SU-DHL-6 (cell line): Measurements from ENCODE around the gene TCEAL4.

Source experiments
- H2AFZ ChIP-seq: fragments of 200-600 bp; sonication (generic); 2 replicates; pipeline ENCODE4 v1.6.1; 2014; ENCODE audit warnings: low read depth, mild to moderate bottlenecking, moderate library complexity, mixed read lengths, antibody characterized with exemption, low read length; ENCODE audit not compliant: severe bottlenecking
- H3F3A ChIP-seq: fragments of 200-600 bp; shearing (Covaris generic); 2 replicates; pipeline ENCODE4 v1.6.0; 2016; ENCODE audit warnings: antibody characterized with exemption, mild to moderate bottlenecking; ENCODE audit not compliant: insufficient read depth
- H3K27ac ChIP-seq: fragments of 200-600 bp; sonication (generic); 2 replicates; pipeline ENCODE4 v1.5.1; 2016; ENCODE audit warnings: low read depth, mild to moderate bottlenecking, low read length, moderate library complexity, mixed read lengths
- H3K27me3 ChIP-seq: fragments of 200-600 bp; sonication (generic), shearing (Covaris generic); 2 replicates; pipeline ENCODE4 v1.6.0; 2014; ENCODE audit warnings: mild to moderate bottlenecking, low read length
- H3K36me3 ChIP-seq: fragments of 200-600 bp; sonication (generic); 2 replicates; pipeline ENCODE4 v1.6.1; 2014; ENCODE audit warnings: mild to moderate bottlenecking, low read length, mixed read lengths
- H3K4me2 ChIP-seq: fragments of 300-600, 200-600 bp; shearing (Covaris generic), sonication (generic); 2 replicates; pipeline ENCODE4 v1.6.0; 2014; ENCODE audit warnings: low read length, low read depth, mild to moderate bottlenecking; ENCODE audit not compliant: poor library complexity, severe bottlenecking
- H3K4me3 ChIP-seq: fragments of 200-600 bp; sonication (generic); 2 replicates; pipeline ENCODE4 v1.5.1; 2014; ENCODE audit warnings: antibody characterized with exemption, low read length, mild to moderate bottlenecking, mixed read lengths; ENCODE audit not compliant: insufficient read depth, poor library complexity, severe bottlenecking
- H3K79me2 ChIP-seq: fragments of 200-600 bp; sonication (generic); 2 replicates; pipeline ENCODE4 v1.6.1; 2014; ENCODE audit warnings: mild to moderate bottlenecking, low read length, moderate library complexity; ENCODE audit not compliant: insufficient read depth
- H3K9ac ChIP-seq: fragments of 200-600 bp; sonication (generic); 2 replicates; pipeline ENCODE4 v1.7.0; 2014; ENCODE audit warnings: mild to moderate bottlenecking, low read length
- H3K9me2 ChIP-seq: fragments of 200-600 bp; sonication (generic); replicated peaks from 2 replicates; pipeline ENCODE4 v1.6.1; 2014; ENCODE audit warnings: low read length; ENCODE audit not compliant: insufficient read depth
- H3K9me3 ChIP-seq: fragments of 200-600 bp; sonication (generic); 2 replicates; pipeline ENCODE4 v1.6.1; 2014; ENCODE audit warnings: low read length, mixed read lengths; ENCODE audit not compliant: insufficient read depth
- H4K20me1 ChIP-seq: fragments of 200-600 bp; sonication (generic); 2 replicates; pipeline ENCODE4 v1.6.1; 2014; ENCODE audit warnings: low read depth, mild to moderate bottlenecking, antibody characterized with exemption, low read length, moderate library complexity, mixed read lengths
- EZH2phosphoT487 ChIP-seq: fragments of 200-600 bp; sonication (generic), shearing (Covaris generic); conservative IDR thresholded peaks from 2 replicates; pipeline ENCODE4 v1.6.1; 2018; ENCODE audit warnings: mild to moderate bottlenecking, antibody characterized with exemption, low read length, moderate library complexity, mixed read lengths
- TF ChIP-seq, protein P1 (sequence below): fragments of 200-600 bp; sonication (generic); IDR thresholded peaks from one replicate; pipeline ENCODE4 v1.5.1; 2017; ENCODE audit warnings: antibody characterized with exemption, mild to moderate bottlenecking, low read length, moderate library complexity; ENCODE audit not compliant: insufficient read depth, poor library complexity, severe bottlenecking

TCEAL4 gene

GRCh38 chrX:103537871-103538387 lies 47.4 kb upstream of the TCEAL4 start:
- Histone ChIP-seq H3K9me3 (no peaks in the 10 kb centered on the region), H4K20me1 (no peaks in the 10 kb centered on the region)
- no peak for TF ChIP-seq EZH2phosphoT487
- TF ChIP-seq, protein P1, sequence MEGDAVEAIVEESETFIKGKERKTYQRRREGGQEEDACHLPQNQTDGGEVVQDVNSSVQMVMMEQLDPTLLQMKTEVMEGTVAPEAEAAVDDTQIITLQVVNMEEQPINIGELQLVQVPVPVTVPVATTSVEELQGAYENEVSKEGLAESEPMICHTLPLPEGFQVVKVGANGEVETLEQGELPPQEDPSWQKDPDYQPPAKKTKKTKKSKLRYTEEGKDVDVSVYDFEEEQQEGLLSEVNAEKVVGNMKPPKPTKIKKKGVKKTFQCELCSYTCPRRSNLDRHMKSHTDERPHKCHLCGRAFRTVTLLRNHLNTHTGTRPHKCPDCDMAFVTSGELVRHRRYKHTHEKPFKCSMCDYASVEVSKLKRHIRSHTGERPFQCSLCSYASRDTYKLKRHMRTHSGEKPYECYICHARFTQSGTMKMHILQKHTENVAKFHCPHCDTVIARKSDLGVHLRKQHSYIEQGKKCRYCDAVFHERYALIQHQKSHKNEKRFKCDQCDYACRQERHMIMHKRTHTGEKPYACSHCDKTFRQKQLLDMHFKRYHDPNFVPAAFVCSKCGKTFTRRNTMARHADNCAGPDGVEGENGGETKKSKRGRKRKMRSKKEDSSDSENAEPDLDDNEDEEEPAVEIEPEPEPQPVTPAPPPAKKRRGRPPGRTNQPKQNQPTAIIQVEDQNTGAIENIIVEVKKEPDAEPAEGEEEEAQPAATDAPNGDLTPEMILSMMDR: no peak

DNA sequence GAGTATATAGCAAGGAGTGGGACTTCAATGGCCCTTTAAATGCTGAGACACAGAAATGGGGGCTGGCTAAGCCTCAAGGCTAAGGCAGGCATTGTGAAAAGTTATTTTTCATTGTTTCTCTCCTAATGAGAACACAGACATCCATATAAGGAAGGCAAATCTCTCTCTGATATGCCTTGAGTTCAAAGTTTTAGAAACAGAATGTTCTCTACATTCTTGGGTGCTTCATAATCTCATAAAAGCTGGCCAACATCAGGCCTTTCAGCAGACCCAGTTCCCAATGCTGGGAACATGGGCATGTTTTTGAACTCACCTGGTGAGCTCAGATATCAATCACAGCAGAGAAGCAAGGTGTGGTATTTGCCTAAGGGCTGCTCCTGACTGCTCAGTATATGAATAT lies 46.6 kb upstream of the TCEAL4 start:
- Histone ChIP-seq H2AFZ (no peak overlapping the region), H3K79me2 (no peaks in the 10 kb centered on the region), H3K9ac (no peak overlapping the region), H3K36me3 (no peaks in the 10 kb centered on the region), H3K27me3 (no peaks in the 10 kb centered on the region), H3K9me2 (no peaks in the 10 kb centered on the region), H3K27ac (no peak overlapping the region), H3F3A (no peaks in the 10 kb centered on the region), H3K9me3 (no peaks in the 10 kb centered on the region), H3K4me2 (no peak overlapping the region), H4K20me1 (no peaks in the 10 kb centered on the region), H3K4me3 (no peak overlapping the region)
- TF ChIP-seq EZH2phosphoT487: no peak
- TF ChIP-seq, protein P1: no peak

More at GRCh38 chrX:103537871-103538387, 47.4 kb upstream of the TCEAL4 start:
- H3K9ac ChIP-seq: no peak overlapping the region
- no peaks in the 10 kb centered on the region for H3K36me3 ChIP-seq
- H3K4me2 ChIP-seq: no peak overlapping the region
- H3K79me2 ChIP-seq: no peaks in the 10 kb centered on the region
- H3K27ac ChIP-seq: no peak overlapping the region
- no peak overlapping the region for H3K4me3 ChIP-seq
- no peaks in the 10 kb centered on the region for H3K9me2 ChIP-seq
- H3K27me3 ChIP-seq: no peaks in the 10 kb centered on the region
- no peaks in the 10 kb centered on the region for H3F3A ChIP-seq
- H2AFZ ChIP-seq: no peak overlapping the region

GRCh38 chrX:103539695-103540094 lies 45.6 kb upstream of the TCEAL4 start:
- Histone ChIP-seq H3K4me2 (no peak overlapping the region), H3K9me3 (no peaks in the 10 kb centered on the region), H2AFZ (no peak overlapping the region), H3K9me2 (no peaks in the 10 kb centered on the region), H3K4me3 (no peak overlapping the region), H3K36me3 (no peaks in the 10 kb centered on the region), H4K20me1 (no peaks in the 10 kb centered on the region), H3K79me2 (no peaks in the 10 kb centered on the region), H3F3A (no peaks in the 10 kb centered on the region), H3K27me3 (no peaks in the 10 kb centered on the region), H3K9ac (no peak overlapping the region), H3K27ac (no peak overlapping the region)
- TF ChIP-seq, protein P1: no peak
- TF ChIP-seq EZH2phosphoT487: no peak
